Measurements from ENCODE around the gene PRR29.
A peak's percentile ranks its signal among the peaks of the same experiment; 100 is the strongest.

DNA sequence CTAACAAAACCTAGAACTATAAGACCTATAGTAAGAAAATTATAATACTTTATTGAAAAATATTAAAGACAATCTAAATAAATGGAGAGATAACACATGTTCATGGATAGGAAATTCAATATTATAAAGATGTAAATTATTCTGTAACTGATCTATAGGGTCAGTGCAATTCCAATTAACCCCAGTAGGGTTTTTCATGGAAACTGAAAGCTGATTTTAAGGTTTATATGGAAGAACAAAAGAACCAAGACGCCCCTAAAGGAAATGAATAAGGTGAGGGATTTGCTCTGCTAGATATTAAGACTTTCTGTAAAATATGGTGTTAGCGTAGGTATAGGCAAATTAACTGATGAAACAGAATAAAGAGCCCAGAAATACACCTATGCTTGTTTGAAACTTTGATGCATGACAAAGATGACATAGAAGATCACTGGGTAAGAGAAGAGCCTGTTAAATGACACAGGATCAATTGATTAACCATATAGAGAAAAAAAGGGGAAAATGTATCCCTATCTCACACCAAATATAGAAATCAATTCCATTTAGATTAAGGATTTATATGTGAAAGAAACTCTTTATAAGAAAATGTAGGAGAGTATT, 19.3 kb downstream of the PRR29 start:
- TF ChIP-seq CTCF (IDR thresholded peaks at IDR 0.05) (peak in 5 of 6 experiments; percentile 14 to 79 (median 34)), POLR2A (IDR thresholded peaks at IDR 0.05) (no peak)
